Large intestine (tissue), 3 donors: ENCODE measurements around the gene IGF1R. TPM values are rescaled to one million over a fixed set of nuclear protein-coding genes. Genes with fewer than 3 reads are reported as not detected.

Source experiments
- DNase-seq, 2 donors: peaks; one replicate each; pipeline versions ENCODE4 v3.0.0 to v3.0.0-alpha.2; 2013
- H3K27ac ChIP-seq: one replicate; pipeline ENCODE4 v1.5.1; 2013; ENCODE audit warnings: low read length
- H3K27me3 ChIP-seq: 2 replicates; pipeline ENCODE4 v1.6.1; 2013; ENCODE audit warnings: low read length; ENCODE audit not compliant: control insufficient read depth, insufficient read depth
- H3K36me3 ChIP-seq: 2 replicates; pipeline ENCODE4 v1.6.1; 2013; ENCODE audit warnings: low read length; ENCODE audit not compliant: control insufficient read depth, insufficient read depth
- H3K4me1 ChIP-seq: one replicate; pipeline ENCODE4 v1.6.1; 2013; ENCODE audit warnings: low read length; ENCODE audit not compliant: control insufficient read depth, insufficient read depth
- H3K4me3 ChIP-seq: one replicate; pipeline ENCODE4 v1.5.1; 2013; ENCODE audit warnings: low read length
- H3K9me3 ChIP-seq: one replicate; pipeline ENCODE4 v1.6.1; 2013; ENCODE audit warnings: mild to moderate bottlenecking, low read depth, low read length, moderate library complexity; ENCODE audit not compliant: control insufficient read depth
- WGBS: methylation state at CpG from one replicate; pipeline ENCODE4 v1.1.5; 2013; ENCODE audit warnings: low lambda C conversion rate; ENCODE audit not compliant: insufficient coverage; 5-methylcytosine and 5-hydroxymethylcytosine counted together
- polyA plus RNA-seq: library from polyadenylated mRNA; unstranded; fragments of 120-200 nt; gene quantifications from one replicate; pipeline ENCODE4 v1.2.1, GENCODE V29; 2013

Gene IGF1R
- polyA plus RNA-seq, 1 donor: 22.5 TPM

GRCh38 chr15:98967916-98968315 is 319.6 kb downstream of the IGF1R start:
- Histone ChIP-seq H3K4me3 (no peak overlapping the region), H3K4me1 (no peaks in the 10 kb centered on the region), H3K27me3 (no peaks in the 10 kb centered on the region), H3K36me3 (no peaks in the 10 kb centered on the region), H3K9me3 (no peaks in the 10 kb centered on the region), H3K27ac (no peak overlapping the region)
- no peak for DNase-seq
- 80% methylated on average over 1 of the region's 5 CpGs for WGBS

- no CpG with 5 or more reads among the region's 10 CpGs for WGBS
- no peak for DNase-seq
- Histone ChIP-seq H3K9me3 (no peaks in the 10 kb centered on the region), H3K27ac (no peak overlapping the region), H3K27me3 (no peaks in the 10 kb centered on the region), H3K36me3 (no peaks in the 10 kb centered on the region), H3K4me1 (no peaks in the 10 kb centered on the region), H3K4me3 (no peak overlapping the region)
Measured at GRCh38 chr15:98968576-98968975, 320.2 kb downstream of the IGF1R start.

GRCh38 chr15:98969126-98969735 is 320.9 kb downstream of the IGF1R start:
- no peaks in the 10 kb centered on the region for H3K9me3 ChIP-seq
- no peak for DNase-seq
- H3K27me3 ChIP-seq: no peaks in the 10 kb centered on the region
- H3K36me3 ChIP-seq: no peaks in the 10 kb centered on the region
- no peak overlapping the region for H3K27ac ChIP-seq
- WGBS: no CpG with 5 or more reads among the region's 29 CpGs
- H3K4me3 ChIP-seq: no peak overlapping the region
- H3K4me1 ChIP-seq: no peaks in the 10 kb centered on the region

- DNase-seq: no peak
- H3K4me3 ChIP-seq: no peak overlapping the region
- H3K27ac ChIP-seq: no peak overlapping the region
- no peaks in the 10 kb centered on the region for H3K36me3 ChIP-seq
- H3K27me3 ChIP-seq: no peaks in the 10 kb centered on the region
- no peaks in the 10 kb centered on the region for H3K4me1 ChIP-seq
- no peaks in the 10 kb centered on the region for H3K9me3 ChIP-seq
- WGBS: no CpG with 5 or more reads among the region's 8 CpGs
Measured at GRCh38 chr15:98970799-98971198, 322.5 kb downstream of the IGF1R start.

- H3K9me3 ChIP-seq: no peaks in the 10 kb centered on the region
- no peaks in the 10 kb centered on the region for H3K27me3 ChIP-seq
- DNase-seq: no peak
- no peaks in the 10 kb centered on the region for H3K4me1 ChIP-seq
- H3K4me3 ChIP-seq: no peak overlapping the region
- H3K36me3 ChIP-seq: no peaks in the 10 kb centered on the region
- no peak overlapping the region for H3K27ac ChIP-seq
- WGBS: no CpG with 5 or more reads among the region's 1 CpG
Measured at GRCh38 chr15:98976500-98976899, 328.2 kb downstream of the IGF1R start.

GRCh38 chr15:98977441-98977840 is 329.1 kb downstream of the IGF1R start:
- no peaks in the 10 kb centered on the region for H3K36me3 ChIP-seq
- no peaks in the 10 kb centered on the region for H3K27me3 ChIP-seq
- H3K4me1 ChIP-seq: no peaks in the 10 kb centered on the region
- WGBS: 100% methylated on average over 3 of the region's 3 CpGs
- no peak for DNase-seq
- H3K9me3 ChIP-seq: no peaks in the 10 kb centered on the region
- no peak overlapping the region for H3K4me3 ChIP-seq
- no peak overlapping the region for H3K27ac ChIP-seq

- H3K27me3 ChIP-seq: no peaks in the 10 kb centered on the region
- H3K4me1 ChIP-seq: no peaks in the 10 kb centered on the region
- WGBS: no CpG with 5 or more reads among the region's 3 CpGs
- no peak overlapping the region for H3K27ac ChIP-seq
- DNase-seq: no peak
- no peak overlapping the region for H3K4me3 ChIP-seq
- no peaks in the 10 kb centered on the region for H3K9me3 ChIP-seq
- H3K36me3 ChIP-seq: no peaks in the 10 kb centered on the region
Measured at GRCh38 chr15:98978153-98978552, 329.8 kb downstream of the IGF1R start.

- H3K27me3 ChIP-seq: no peaks in the 10 kb centered on the region
- no peaks in the 10 kb centered on the region for H3K36me3 ChIP-seq
- H3K4me1 ChIP-seq: no peaks in the 10 kb centered on the region
- WGBS: no CpG with 5 or more reads among the region's 4 CpGs
- H3K9me3 ChIP-seq: no peaks in the 10 kb centered on the region
- no peak overlapping the region for H3K27ac ChIP-seq
- no peak overlapping the region for H3K4me3 ChIP-seq
- DNase-seq: no peak
Measured at GRCh38 chr15:98980899-98981228, 332.5 kb downstream of the IGF1R start.

- no peak for DNase-seq
- no peak overlapping the region for H3K4me3 ChIP-seq
- no peaks in the 10 kb centered on the region for H3K27me3 ChIP-seq
- no peaks in the 10 kb centered on the region for H3K36me3 ChIP-seq
- H3K27ac ChIP-seq: no peak overlapping the region
- no peaks in the 10 kb centered on the region for H3K9me3 ChIP-seq
- H3K4me1 ChIP-seq: no peaks in the 10 kb centered on the region
- 70% methylated on average over 2 of the region's 14 CpGs for WGBS
Measured at GRCh38 chr15:98981851-98982722, 333.7 kb downstream of the IGF1R start.

GRCh38 chr15:98983334-98983733 is 335.0 kb downstream of the IGF1R start:
- 67% methylated on average over 1 of the region's 2 CpGs for WGBS
- no peak for DNase-seq
- H3K27ac ChIP-seq: no peak overlapping the region

GRCh38 chr15:98986281-98986680 is 337.9 kb downstream of the IGF1R start:
- no peaks in the 10 kb centered on the region for H3K9me3 ChIP-seq
- no peaks in the 10 kb centered on the region for H3K4me1 ChIP-seq
- no CpG with 5 or more reads among the region's 1 CpG for WGBS

More at GRCh38 chr15:98983334-98983733, 335.0 kb downstream of the IGF1R start:
- H3K4me3 ChIP-seq: no peak overlapping the region
- H3K36me3 ChIP-seq: no peaks in the 10 kb centered on the region
- no peaks in the 10 kb centered on the region for H3K27me3 ChIP-seq
- H3K4me1 ChIP-seq: no peaks in the 10 kb centered on the region
- H3K9me3 ChIP-seq: no peaks in the 10 kb centered on the region

More at GRCh38 chr15:98986281-98986680, 337.9 kb downstream of the IGF1R start:
- H3K27ac ChIP-seq: no peak overlapping the region
- H3K36me3 ChIP-seq: no peaks in the 10 kb centered on the region
- no peaks in the 10 kb centered on the region for H3K27me3 ChIP-seq
- no peak for DNase-seq
- no peak overlapping the region for H3K4me3 ChIP-seq
